ENCODE results near the gene ANKRD39. TPM values are rescaled to one million over a fixed set of nuclear protein-coding genes. Genes with fewer than 3 reads are reported as not detected.

The ANKRD39 gene
- 15.9 TPM for total RNA-seq

- DNase-seq (ENCODE audit: low spot score) (peak; percentile 99), ATAC-seq (peak; percentile 94)
- intact Hi-C loops (cut with DNase I): no loop called here
Observed at GRCh38 chr2:96857667-96858372, at the start of gene ANKRD39. ANKRD39 (minus strand) TSS chr2:96858016; CDS start chr2:96857987, 29 bp downstream.

- DNase-seq (ENCODE audit: low spot score): peak; percentile 73
- intact Hi-C loops (cut with DNase I): loop anchor here (10.0 kb wide), 1 partner anchor 582 kb away; the partner anchor contains the start of gene ITPRIPL1
- ATAC-seq: peak; percentile 86
Observed at GRCh38 chr2:96906729-96907114, 48.9 kb upstream of the ANKRD39 start.

- intact Hi-C loops (cut with DNase I): loop anchor here (10.0 kb wide), 1 partner anchor 579 kb away; the partner anchor contains the start of gene ITPRIPL1
- no peak for DNase-seq (ENCODE audit: low spot score)
- no peak for ATAC-seq
Observed at GRCh38 chr2:96903815-96904214, 46.0 kb upstream of the ANKRD39 start.

- ATAC-seq (no peak), DNase-seq (ENCODE audit: low spot score) (no peak)
- intact Hi-C loops (cut with DNase I): loop anchor here (10.0 kb wide), 1 partner anchor 579 kb away; the partner anchor contains the start of gene ITPRIPL1
Observed at GRCh38 chr2:96903318-96903717, 45.5 kb upstream of the ANKRD39 start.

- DNase-seq (ENCODE audit: low spot score): no peak
- no peak for ATAC-seq
- intact Hi-C loops (cut with DNase I): loop anchor here (10.0 kb wide), 1 partner anchor 575 kb away; the partner anchor contains the start of gene ITPRIPL1
Observed at GRCh38 chr2:96900237-96900636, 42.4 kb upstream of the ANKRD39 start.

- DNase-seq (ENCODE audit: low spot score) (no peak), ATAC-seq (no peak)
- intact Hi-C loops (cut with DNase I): no loop called here
Observed at GRCh38 chr2:96899413-96899741, 41.6 kb upstream of the ANKRD39 start.

GRCh38 chr2:96898641-96899412 is 41.0 kb upstream of the ANKRD39 start:
- no peak for DNase-seq (ENCODE audit: low spot score)
- intact Hi-C loops (cut with DNase I): no loop called here
- no peak for ATAC-seq

GRCh38 chr2:96898135-96898505 is 40.3 kb upstream of the ANKRD39 start:
- DNase-seq (ENCODE audit: low spot score): no peak
- intact Hi-C loops (cut with DNase I): no loop called here

GRCh38 chr2:96897491-96898134 is 39.8 kb upstream of the ANKRD39 start:
- DNase-seq (ENCODE audit: low spot score): no peak
- no peak for ATAC-seq
- intact Hi-C loops (cut with DNase I): no loop called here

More at GRCh38 chr2:96898135-96898505, 40.3 kb upstream of the ANKRD39 start:
- no peak for ATAC-seq

GRCh38 chr2:96895746-96896651 is 38.2 kb upstream of the ANKRD39 start:
- intact Hi-C loops (cut with DNase I): no loop called here
- no peak for DNase-seq (ENCODE audit: low spot score)
- peak; percentile 38 for ATAC-seq

- intact Hi-C loops (cut with DNase I): no loop called here
- no peak for DNase-seq (ENCODE audit: low spot score)
- ATAC-seq: peak; percentile 42
Observed at GRCh38 chr2:96895032-96895745, 37.4 kb upstream of the ANKRD39 start.

GRCh38 chr2:96894151-96894531 is 36.3 kb upstream of the ANKRD39 start:
- no peak for ATAC-seq
- intact Hi-C loops (cut with DNase I): no loop called here
- no peak for DNase-seq (ENCODE audit: low spot score)

- intact Hi-C loops (cut with DNase I): no loop called here
- DNase-seq (ENCODE audit: low spot score) (no peak), ATAC-seq (no peak)
Observed at GRCh38 chr2:96893289-96894150, 35.7 kb upstream of the ANKRD39 start.

- ATAC-seq: no peak
- intact Hi-C loops (cut with DNase I): no loop called here
- no peak for DNase-seq (ENCODE audit: low spot score)
Observed at GRCh38 chr2:96891591-96892333, 33.9 kb upstream of the ANKRD39 start.

GRCh38 chr2:96890726-96891385 is 33.0 kb upstream of the ANKRD39 start:
- ATAC-seq: no peak
- intact Hi-C loops (cut with DNase I): no loop called here

GRCh38 chr2:96890252-96890651 is 32.4 kb upstream of the ANKRD39 start:
- intact Hi-C loops (cut with DNase I): no loop called here
- DNase-seq (ENCODE audit: low spot score) (no peak), ATAC-seq (no peak)

More at GRCh38 chr2:96890726-96891385, 33.0 kb upstream of the ANKRD39 start:
- DNase-seq (ENCODE audit: low spot score): no peak
